ENCODE results near the gene GLUL.

DNA sequence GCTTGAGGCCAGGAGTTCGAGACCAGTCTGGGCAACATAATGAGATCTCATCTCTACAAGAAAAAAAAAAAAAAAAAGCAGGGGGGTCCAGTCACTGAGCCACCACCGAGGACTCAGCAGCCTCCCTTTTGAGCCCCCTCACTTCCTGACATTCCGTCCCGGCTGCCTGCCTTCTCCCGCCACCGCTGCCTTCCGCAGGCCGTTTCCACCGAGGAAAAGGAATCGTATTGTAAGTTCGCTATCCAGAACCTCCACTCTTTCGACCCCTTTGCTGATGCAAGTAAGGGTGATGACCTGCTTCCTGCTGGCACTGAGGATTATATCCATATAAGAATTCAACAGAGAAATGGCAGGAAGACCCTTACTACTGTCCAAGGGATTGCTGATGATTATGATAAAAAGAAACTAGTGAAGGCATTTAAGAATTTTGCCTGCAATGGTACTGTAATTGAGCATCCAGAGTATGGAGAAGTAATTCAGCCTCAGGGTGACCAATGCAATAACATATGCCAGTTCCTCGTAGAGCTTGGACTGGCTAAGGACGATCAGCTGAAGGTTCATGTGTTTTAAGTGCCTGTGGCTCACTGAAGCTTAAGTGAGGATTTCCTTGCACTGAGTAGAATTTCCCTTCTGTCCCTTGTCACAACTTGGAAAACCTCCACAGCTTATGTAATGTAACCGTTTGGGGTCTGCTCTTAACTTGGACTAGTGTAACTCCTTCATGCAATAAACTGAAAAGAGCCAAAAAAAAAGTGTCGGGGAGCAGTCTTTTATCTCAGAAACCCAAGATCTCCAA, 55.6 kb downstream of the GLUL start:
- no peak for TF ChIP-seq POLR2A (IDR thresholded peaks at IDR 0.05)
- TF ChIP-seq, protein P1, sequence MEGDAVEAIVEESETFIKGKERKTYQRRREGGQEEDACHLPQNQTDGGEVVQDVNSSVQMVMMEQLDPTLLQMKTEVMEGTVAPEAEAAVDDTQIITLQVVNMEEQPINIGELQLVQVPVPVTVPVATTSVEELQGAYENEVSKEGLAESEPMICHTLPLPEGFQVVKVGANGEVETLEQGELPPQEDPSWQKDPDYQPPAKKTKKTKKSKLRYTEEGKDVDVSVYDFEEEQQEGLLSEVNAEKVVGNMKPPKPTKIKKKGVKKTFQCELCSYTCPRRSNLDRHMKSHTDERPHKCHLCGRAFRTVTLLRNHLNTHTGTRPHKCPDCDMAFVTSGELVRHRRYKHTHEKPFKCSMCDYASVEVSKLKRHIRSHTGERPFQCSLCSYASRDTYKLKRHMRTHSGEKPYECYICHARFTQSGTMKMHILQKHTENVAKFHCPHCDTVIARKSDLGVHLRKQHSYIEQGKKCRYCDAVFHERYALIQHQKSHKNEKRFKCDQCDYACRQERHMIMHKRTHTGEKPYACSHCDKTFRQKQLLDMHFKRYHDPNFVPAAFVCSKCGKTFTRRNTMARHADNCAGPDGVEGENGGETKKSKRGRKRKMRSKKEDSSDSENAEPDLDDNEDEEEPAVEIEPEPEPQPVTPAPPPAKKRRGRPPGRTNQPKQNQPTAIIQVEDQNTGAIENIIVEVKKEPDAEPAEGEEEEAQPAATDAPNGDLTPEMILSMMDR (IDR thresholded peaks at IDR 0.05) = no peak
